ENCODE data around the gene KRTAP21-3. TPM values are rescaled to one million over a fixed set of nuclear protein-coding genes. Genes with fewer than 3 reads are reported as not detected.

KRTAP21-3 gene
- total and polyA plus RNA-seq, 10 of the 15 experiments (the other 5 are each of a cell fraction or from before 2014, with no cell fraction given), result not detected

DNA sequence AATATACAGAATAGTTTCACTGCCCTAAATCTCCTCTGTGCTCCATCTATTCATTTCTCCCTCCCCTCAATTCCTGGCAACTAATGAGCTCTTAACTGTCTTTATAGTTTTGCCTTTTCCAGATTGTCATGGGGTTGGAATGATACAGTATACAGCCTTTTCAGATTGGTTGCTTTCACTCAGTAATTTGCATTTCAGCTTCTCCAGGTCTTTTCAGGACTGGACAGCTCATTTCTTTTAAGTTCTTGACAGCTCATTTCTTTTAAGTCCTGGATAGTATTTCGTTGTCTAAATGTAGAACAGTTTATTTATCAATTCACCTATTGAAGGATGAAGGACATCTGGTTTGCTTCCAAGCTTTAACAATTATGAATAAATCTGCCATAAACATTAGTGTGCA lies 22.6 kb downstream of the KRTAP21-3 start:
- RAD21 ChIA-PET (ENCODE audit: unreplicated experiment), result no interaction called here
- SMC1A ChIA-PET (ENCODE audit: uncharacterized antibody, unreplicated experiment), result no interaction called here
- Histone ChIP-seq H3K4me3 (no peak overlapping the region), H3K36me3 (ENCODE audit: control insufficient read depth in 2 of 2, insufficient read depth in 2 of 2, low read length in 1 of 2) (no peaks in the 10 kb centered on the region), H2AFZ (ENCODE audit: control insufficient read depth, low read depth, low read length) (no peak overlapping the region), H3K79me2 (ENCODE audit: control insufficient read depth, insufficient read depth, low read length) (no peaks in the 10 kb centered on the region), H3K4me1 (ENCODE audit: control insufficient read depth, insufficient read depth, low read length) (no peaks in the 10 kb centered on the region), H3K27me3 (replicated peaks in 1 of 2; ENCODE audit: control insufficient read depth in 2 of 2, insufficient read depth in 2 of 2, low read length in 1 of 2) (no peaks in the 10 kb centered on the region), H4K20me1 (ENCODE audit: control insufficient read depth, insufficient read depth) (no peaks in the 10 kb centered on the region), H3K4me2 (ENCODE audit: control insufficient read depth, insufficient read depth) (no peak overlapping the region), H3K9ac (ENCODE audit: control insufficient read depth, insufficient read depth, low read length) (no peak overlapping the region), H3K27ac (ENCODE audit: control insufficient read depth, insufficient read depth) (no peak overlapping the region), H3K9me3 (replicated peaks; ENCODE audit: control insufficient read depth, insufficient read depth, low read length) (no peaks in the 10 kb centered on the region)
- DNase-seq (ENCODE audit: low read depth, low spot score) (no peak), ATAC-seq (no peak), FAIRE-seq (no peak)
- intact Hi-C loops (cut with micrococcal nuclease; ENCODE audit: unreplicated experiment) (no loop called here), in situ Hi-C loops (cut with MboI) (no loop called here)
- WGBS (ENCODE audit: insufficient coverage, insufficient replicate concordance, low lambda C conversion rate, missing lambda C conversion rate), result 0% methylated on average over 1 of the region's 1 CpG
- POLR2A ChIA-PET, result no interaction called here
- TF ChIP-seq SMC3 (IDR thresholded peaks at IDR 0.05; ENCODE audit: borderline replicate concordance, low read length) (no peak), BACH1 (IDR thresholded peaks at IDR 0.05; ENCODE audit: borderline replicate concordance) (no peak), MEF2B (IDR thresholded peaks at IDR 0.05; ENCODE audit: partially characterized antibody, poor library complexity, severe bottlenecking) (no peak), PML (IDR thresholded peaks at IDR 0.05; ENCODE audit: low read length) (no peak), MXI1 (IDR thresholded peaks at IDR 0.05; ENCODE audit: low read depth, low read length) (no peak), WRNIP1 (IDR thresholded peaks at IDR 0.05; ENCODE audit: borderline replicate concordance, low read depth, low read length) (no peak), ZNF207 (IDR thresholded peaks at IDR 0.05; ENCODE audit: borderline replicate concordance) (no peak), NR2C1 (IDR thresholded peaks at IDR 0.05) (no peak), MYB (IDR thresholded peaks at IDR 0.05; ENCODE audit: borderline replicate concordance, low read depth, low read length) (no peak), JUND (IDR thresholded peaks at IDR 0.05; ENCODE audit: low read depth, low read length) (no peak), NR2F1 (conservative IDR thresholded peaks at IDR 0.05) (no peak), RCOR1 (conservative IDR thresholded peaks at IDR 0.05; ENCODE audit: low read depth, low read length) (no peak), MTA2 (IDR thresholded peaks at IDR 0.05; ENCODE audit: low read depth) (no peak)
- TF ChIP-seq, protein P1, sequence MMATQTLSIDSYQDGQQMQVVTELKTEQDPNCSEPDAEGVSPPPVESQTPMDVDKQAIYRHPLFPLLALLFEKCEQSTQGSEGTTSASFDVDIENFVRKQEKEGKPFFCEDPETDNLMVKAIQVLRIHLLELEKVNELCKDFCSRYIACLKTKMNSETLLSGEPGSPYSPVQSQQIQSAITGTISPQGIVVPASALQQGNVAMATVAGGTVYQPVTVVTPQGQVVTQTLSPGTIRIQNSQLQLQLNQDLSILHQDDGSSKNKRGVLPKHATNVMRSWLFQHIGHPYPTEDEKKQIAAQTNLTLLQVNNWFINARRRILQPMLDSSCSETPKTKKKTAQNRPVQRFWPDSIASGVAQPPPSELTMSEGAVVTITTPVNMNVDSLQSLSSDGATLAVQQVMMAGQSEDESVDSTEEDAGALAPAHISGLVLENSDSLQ (IDR thresholded peaks at IDR 0.05), result no peak
- no TSS peak for BruUV-seq (replicated peaks)
- CTCF ChIA-PET, result no interaction called here

Measured in GM12878 (cell line).